Pancreas (tissue), 10 donors: Measurements from ENCODE around the gene TP53I13. TPM values are rescaled to one million over a fixed set of nuclear protein-coding genes. Genes with fewer than 3 reads are reported as not detected.

Experiments
- ATAC-seq, 4 donors: fragments of 200-7000 bp; cut with Tn5 transposase; one replicate each; pipeline versions ENCODE4 v1.8.0 to v1.9.1; 2020; ENCODE audit warnings: mild to moderate bottlenecking in 4 of 4, moderate library complexity in 4 of 4
- DNase-seq, 6 donors: peaks; one replicate each; pipeline ENCODE4 v3.0.0-alpha.2; 2020
- FAIRE-seq: peaks from 2 replicates; lab custom pipeline; 2012; peaks lifted over from hg19 to GRCh38; lab: Jason Lieb, UNC
- H3K27ac ChIP-seq, 4 donors: fragments of 200-600 bp; sonication (generic); 1 replicate in 3 of 4; 2 replicates in 1 of 4; pipeline versions ENCODE4 v1.5.0 to v1.8.0; 2020
- H3K27me3 ChIP-seq, 4 donors: fragments of 200-600 bp; one replicate each; pipeline ENCODE4 v1.8.0; 2021
- H3K36me3 ChIP-seq, 3 donors: fragments of 200-600 bp; sonication (generic) in 1 of 3; one replicate each; pipeline versions ENCODE4 v1.5.0 to v1.8.0; 2020 to 2021
- H3K4me1 ChIP-seq, 3 donors: fragments of 200-600 bp; one replicate each; pipeline ENCODE4 v1.8.0; 2021
- H3K4me3 ChIP-seq, 4 donors: fragments of 200-600 bp; sonication (generic) in 2 of 4; one replicate each; pipeline versions ENCODE4 v1.5.0 to v1.8.0; 2020 to 2021
- H3K9me3 ChIP-seq, 4 donors: fragments of 200-600 bp; one replicate each; pipeline ENCODE4 v1.8.0; 2021
- WGBS, 2 donors: extraction: QIAGEN DNeasy Blood & Tissue Kit; methylation state at CpG; one replicate each; pipeline ENCODE4 v1.1.7; 2013; 5-methylcytosine and 5-hydroxymethylcytosine counted together
- intact Hi-C, 3 donors: fragments of 100-400 bp; cut with DNase I; formaldehyde crosslinking; loops; one replicate each; pipeline versions ENCODE4 v1.11.1 to v1.14.2; 2022
- polyA plus RNA-seq, 2 donors: library from polyadenylated mRNA; stranded (reverse); fragments of 200-250 nt; gene quantifications; one replicate each; pipeline ENCODE4 v1.2.3, GENCODE V29; 2013
- total RNA-seq, 6 donors: library from RNA; stranded (reverse); fragmentation: NEBNext Ultra II Directional in 4 of 6; extraction: Animal tissue kit (Norgen Biotek cat#: 25700) in 4 of 6; gene quantifications; one replicate each; pipeline versions ENCODE4 v1.2.1 to v1.2.4, GENCODE V29; 2021 to 2023
- TF ChIP-seq, protein P1 (sequence below), 4 donors: fragments of 200-600 bp; sonication (generic) in 3 of 4; IDR thresholded peaks; one replicate each; pipeline versions ENCODE4 v1.5.0 to v1.8.0; 2021; ENCODE audit warnings: antibody characterized with exemption in 4 of 4
- donor health status: healthy with polysubstance abuse.
- donor health status: DM: no; HTN: no; CAD: no; lungs with moderate emphysema.
- donor health status: DM: no; HTN: no; CAD: no.
- donor health status: control.
- donor health status: control.
- donor health status: Bipolar disorder and iron deficiency.
- donor health status: DM: yes; HTN: yes; CAD: no.
- donor health status: DM: no; HTN: no; CAD: no.
- donor health status: DM: no; HTN: no; CAD: no.
- donor health status: DM: yes; HTN: yes; CAD: no.

TP53I13 gene
- total and polyA plus RNA-seq, 8 donors: 16.5 to 176 (median 23.5) TPM

GRCh38 chr17:29595107-29595942 lies 26.8 kb downstream of the TP53I13 start:
- DNase-seq (peak in 2 of 6 donors; percentile 1 to 28), FAIRE-seq (no peak), ATAC-seq (no peak)
- no peak overlapping the region for H3K4me3 ChIP-seq
- peaks cover 13 to 25% (median 16%) of the 10 kb centered on the region in 3 donors for H3K4me1 ChIP-seq
- no peaks in the 10 kb centered on the region for H3K9me3 ChIP-seq
- TF ChIP-seq, protein P1, sequence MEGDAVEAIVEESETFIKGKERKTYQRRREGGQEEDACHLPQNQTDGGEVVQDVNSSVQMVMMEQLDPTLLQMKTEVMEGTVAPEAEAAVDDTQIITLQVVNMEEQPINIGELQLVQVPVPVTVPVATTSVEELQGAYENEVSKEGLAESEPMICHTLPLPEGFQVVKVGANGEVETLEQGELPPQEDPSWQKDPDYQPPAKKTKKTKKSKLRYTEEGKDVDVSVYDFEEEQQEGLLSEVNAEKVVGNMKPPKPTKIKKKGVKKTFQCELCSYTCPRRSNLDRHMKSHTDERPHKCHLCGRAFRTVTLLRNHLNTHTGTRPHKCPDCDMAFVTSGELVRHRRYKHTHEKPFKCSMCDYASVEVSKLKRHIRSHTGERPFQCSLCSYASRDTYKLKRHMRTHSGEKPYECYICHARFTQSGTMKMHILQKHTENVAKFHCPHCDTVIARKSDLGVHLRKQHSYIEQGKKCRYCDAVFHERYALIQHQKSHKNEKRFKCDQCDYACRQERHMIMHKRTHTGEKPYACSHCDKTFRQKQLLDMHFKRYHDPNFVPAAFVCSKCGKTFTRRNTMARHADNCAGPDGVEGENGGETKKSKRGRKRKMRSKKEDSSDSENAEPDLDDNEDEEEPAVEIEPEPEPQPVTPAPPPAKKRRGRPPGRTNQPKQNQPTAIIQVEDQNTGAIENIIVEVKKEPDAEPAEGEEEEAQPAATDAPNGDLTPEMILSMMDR (IDR thresholded peaks at IDR 0.05): no peak
- 75 to 81% methylated on average over 7 of the region's 7 CpGs for WGBS, 2 donors
- intact Hi-C loops: no loop called here
- H3K27me3 ChIP-seq: no peaks in the 10 kb centered on the region
- H3K36me3 ChIP-seq: no peaks in the 10 kb centered on the region
- H3K27ac ChIP-seq: no peak overlapping the region

- no peak for FAIRE-seq
Measured at GRCh38 chr17:29595943-29596774, 27.7 kb downstream of the TP53I13 start.

DNA sequence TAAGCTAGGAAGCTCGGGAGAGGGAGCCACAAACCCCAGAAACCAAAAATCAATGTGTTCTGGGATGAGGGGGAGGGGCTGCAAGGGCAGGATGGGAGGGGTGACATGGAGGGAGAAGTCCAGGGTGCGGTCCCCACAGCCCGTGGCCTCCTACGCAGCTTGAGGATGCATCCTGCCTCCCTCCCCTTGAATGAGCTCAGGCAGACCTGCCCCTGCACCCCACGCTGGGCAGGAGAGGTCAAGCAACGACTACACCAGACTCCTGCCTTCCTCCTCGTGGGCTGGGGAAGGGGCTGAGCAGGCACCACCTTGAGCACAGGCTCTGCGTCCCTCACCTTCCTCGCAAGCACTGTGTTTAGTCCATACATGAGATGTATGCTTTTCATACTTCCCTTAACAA lies 28.3 kb downstream of the TP53I13 start:
- WGBS, 2 donors: 74 to 76% methylated on average over 9 of the region's 9 CpGs
- Histone ChIP-seq H3K9me3 (no peaks in the 10 kb centered on the region), H3K36me3 (no peaks in the 10 kb centered on the region), H3K27ac (no peak overlapping the region), H3K4me3 (no peak overlapping the region), H3K4me1 (peaks cover 8 to 10% (median 10%) of the 10 kb centered on the region in 3 donors), H3K27me3 (no peaks in the 10 kb centered on the region)
- intact Hi-C loops: no loop called here
- FAIRE-seq (no peak), ATAC-seq (no peak), DNase-seq (peak in 1 of 6 donors; percentile 46)
- TF ChIP-seq, protein P1 (IDR thresholded peaks at IDR 0.05): no peak

More at GRCh38 chr17:29595943-29596774, 27.7 kb downstream of the TP53I13 start:
- H3K9me3 ChIP-seq: no peaks in the 10 kb centered on the region
- ATAC-seq: no peak
- peaks cover 9 to 17% (median 11%) of the 10 kb centered on the region in 3 donors for H3K4me1 ChIP-seq
- H3K27ac ChIP-seq: no peak overlapping the region
- H3K36me3 ChIP-seq: no peaks in the 10 kb centered on the region
- peak in 1 of 6 donors; percentile 47 for DNase-seq
- H3K27me3 ChIP-seq: no peaks in the 10 kb centered on the region
- H3K4me3 ChIP-seq: no peak overlapping the region
- WGBS, 2 donors: 77 to 79% methylated on average over 12 of the region's 12 CpGs
- intact Hi-C loops: no loop called here
- TF ChIP-seq, protein P1 (IDR thresholded peaks at IDR 0.05): no peak

GRCh38 chr17:29597361-29598172 lies 29.1 kb downstream of the TP53I13 start:
- peak in 1 of 6 donors; percentile 45 for DNase-seq

More at GRCh38 chr17:29597361-29598172, 29.1 kb downstream of the TP53I13 start:
- WGBS, 2 donors: 73 to 83% methylated on average over 13 of the region's 13 CpGs
- no peak overlapping the region for H3K27ac ChIP-seq
- H3K9me3 ChIP-seq: no peaks in the 10 kb centered on the region
- no peak for FAIRE-seq
- H3K4me3 ChIP-seq: no peak overlapping the region
- H3K4me1 ChIP-seq: peaks cover under 1 to 3% (median 2%) of the 10 kb centered on the region in 3 donors
- H3K36me3 ChIP-seq: no peaks in the 10 kb centered on the region
- H3K27me3 ChIP-seq: no peaks in the 10 kb centered on the region
- ATAC-seq: no peak
- TF ChIP-seq, protein P1 (IDR thresholded peaks at IDR 0.05): no peak
- intact Hi-C loops: no loop called here
